NCI-H226 (cell line): ENCODE results near the gene FLOT1.

Experiments used
- DNase-seq: peaks from one replicate; pipeline ENCODE4 v3.0.0-alpha.2; 2015

The FLOT1 gene

GRCh38 chr6:30742316-30743098, at the start of gene FLOT1:
Gene FLOT1, minus strand, starts transcription at chr6:30742687. Its CDS starts 498 bp downstream, at chr6:30742189.
- peak; percentile 98 for DNase-seq

- no peak for DNase-seq
These were observed 48.4 kb upstream of the FLOT1 start for GRCh38 chr6:30790724-30791383.

GRCh38 chr6:30789606-30790005, 47.1 kb upstream of the FLOT1 start:
- no peak for DNase-seq

- no peak for DNase-seq
These were observed 45.5 kb upstream of the FLOT1 start for GRCh38 chr6:30787954-30788353.

GRCh38 chr6:30782425-30783014, 40.0 kb upstream of the FLOT1 start:
- DNase-seq: no peak

GRCh38 chr6:30781743-30782424, 39.4 kb upstream of the FLOT1 start:
- peak; percentile 97 for DNase-seq

GRCh38 chr6:30781395-30781742, 38.9 kb upstream of the FLOT1 start:
- DNase-seq: no peak

GRCh38 chr6:30780642-30780920, 38.1 kb upstream of the FLOT1 start:
- no peak for DNase-seq

- no peak for DNase-seq
These were observed 37.6 kb upstream of the FLOT1 start for GRCh38 chr6:30779850-30780641.

- DNase-seq: no peak
These were observed 35.6 kb upstream of the FLOT1 start for GRCh38 chr6:30778001-30778635.

GRCh38 chr6:30777155-30777485, 34.6 kb upstream of the FLOT1 start:
- DNase-seq: no peak

- no peak for DNase-seq
These were observed 34.1 kb upstream of the FLOT1 start for GRCh38 chr6:30776390-30777154.

GRCh38 chr6:30775104-30775503, 32.6 kb upstream of the FLOT1 start:
- no peak for DNase-seq

GRCh38 chr6:30774701-30775100, 32.2 kb upstream of the FLOT1 start:
- DNase-seq: no peak

GRCh38 chr6:30770592-30770991, 28.1 kb upstream of the FLOT1 start:
- no peak for DNase-seq

- DNase-seq: no peak
These were observed 27.5 kb upstream of the FLOT1 start for GRCh38 chr6:30769853-30770524.

GRCh38 chr6:30769088-30769852, 26.8 kb upstream of the FLOT1 start:
- peak; percentile 93 for DNase-seq

- DNase-seq: no peak
These were observed 26.2 kb upstream of the FLOT1 start for GRCh38 chr6:30768634-30769087.

- DNase-seq: no peak
These were observed 25.4 kb upstream of the FLOT1 start for GRCh38 chr6:30767944-30768301.

- DNase-seq: no peak
These were observed 24.9 kb upstream of the FLOT1 start for GRCh38 chr6:30767158-30767943.
